ENCODE data around the gene POLE2.
"Not testable (repeated sequence)": the region's sequence is repeated elsewhere in the genome, so short reads cannot be mapped to it uniquely, and the experiment has no call there.

POLE2 gene

GRCh38 chr14:49619273-49619672 lies 68.7 kb downstream of the POLE2 start:
- not testable (repeated sequence) for DNase-seq (ENCODE audit: low spot score)

- DNase-seq (ENCODE audit: low spot score) = no peak
These were observed 70.0 kb downstream of the POLE2 start for GRCh38 chr14:49617852-49618519.

GRCh38 chr14:49615776-49616175 lies 72.2 kb downstream of the POLE2 start:
- no peak for DNase-seq (ENCODE audit: low spot score)

GRCh38 chr14:49614196-49614595 lies 73.8 kb downstream of the POLE2 start:
- no peak for DNase-seq (ENCODE audit: low spot score)

- DNase-seq (ENCODE audit: low spot score) = no peak
These were observed 75.3 kb downstream of the POLE2 start for GRCh38 chr14:49612671-49613070.

- no peak for DNase-seq (ENCODE audit: low spot score)
These were observed 75.8 kb downstream of the POLE2 start for GRCh38 chr14:49612251-49612650.

GRCh38 chr14:49607583-49607982 lies 80.4 kb downstream of the POLE2 start:
- no peak for DNase-seq (ENCODE audit: low spot score)

GRCh38 chr14:49598485-49599300 lies 89.3 kb downstream of the POLE2 start, which contains the start of gene LRR1:
Gene LRR1 (plus strand): TSS chr14:49598940. CDS start chr14:49599021, 81 bp downstream.
- DNase-seq (ENCODE audit: low spot score) = peak; percentile 91

- DNase-seq (ENCODE audit: low spot score) = no peak
These were observed 89.9 kb downstream of the POLE2 start for GRCh38 chr14:49598189-49598484.

GRCh38 chr14:49594347-49595091 lies 93.5 kb downstream of the POLE2 start:
- peak; percentile 18 for DNase-seq (ENCODE audit: low spot score)

All from AG20443 (cell line).